ENCODE results near the gene ATXN1.

ATXN1 gene

DNA sequence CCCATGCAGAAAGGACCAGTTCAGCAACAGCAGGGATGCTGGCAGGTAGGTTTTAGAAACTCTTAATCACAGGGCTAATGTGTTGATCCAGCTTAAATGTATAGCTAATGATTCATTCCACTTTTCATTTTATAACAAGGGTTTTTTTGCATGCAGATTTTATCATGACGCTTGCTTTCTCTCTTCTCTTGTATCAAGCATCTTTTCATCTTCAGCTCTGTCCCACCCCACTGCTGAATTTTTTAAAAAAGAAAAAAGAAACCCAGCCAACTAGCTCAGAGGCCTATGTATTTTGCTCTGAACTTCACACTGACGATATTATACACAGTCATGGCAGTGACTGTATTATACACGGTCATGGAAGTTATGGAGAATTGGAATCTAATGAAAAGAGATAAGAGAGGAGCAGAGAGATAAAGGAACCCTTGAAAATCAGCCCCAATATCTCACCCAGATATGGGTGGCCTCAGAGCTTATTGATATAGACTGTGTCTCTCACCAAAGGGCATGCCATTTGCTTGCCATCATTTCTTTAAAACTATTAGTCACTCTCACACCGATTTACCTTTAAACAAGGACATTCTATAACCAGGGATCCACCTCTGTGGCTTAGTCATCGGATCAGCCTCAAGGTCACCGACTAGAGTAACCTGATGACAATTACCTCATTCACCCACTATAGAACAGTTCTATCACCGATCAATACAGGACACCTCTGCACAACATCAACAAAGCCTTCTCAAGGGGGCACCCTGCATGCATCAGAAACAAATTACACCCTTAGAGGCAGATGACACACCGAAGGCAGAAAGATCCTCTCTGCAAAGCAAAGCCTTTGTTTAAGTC is 222.0 kb downstream of the ATXN1 start:
- Histone ChIP-seq H3K79me2 (ENCODE audit: insufficient read depth, low read depth) (no peaks in the 10 kb centered on the region), H3K36me3 (ENCODE audit: insufficient read depth) (no peaks in the 10 kb centered on the region), H3K27me3 (ENCODE audit: insufficient read depth, low read depth) (no peaks in the 10 kb centered on the region), H2AFZ (ENCODE audit: low read depth) (no peak overlapping the region), H3K4me3 (IDR thresholded peaks at IDR 0.05; ENCODE audit: insufficient read depth, low read depth, low read length) (no peak overlapping the region), H3K9ac (no peak overlapping the region), H3K4me1 (ENCODE audit: low read depth, poor library complexity, severe bottlenecking) (no peaks in the 10 kb centered on the region), H3K27ac (no peak overlapping the region), H4K20me1 (ENCODE audit: insufficient read depth) (no peaks in the 10 kb centered on the region), H3K4me2 (no peak overlapping the region)
- TF ChIP-seq, protein P1, sequence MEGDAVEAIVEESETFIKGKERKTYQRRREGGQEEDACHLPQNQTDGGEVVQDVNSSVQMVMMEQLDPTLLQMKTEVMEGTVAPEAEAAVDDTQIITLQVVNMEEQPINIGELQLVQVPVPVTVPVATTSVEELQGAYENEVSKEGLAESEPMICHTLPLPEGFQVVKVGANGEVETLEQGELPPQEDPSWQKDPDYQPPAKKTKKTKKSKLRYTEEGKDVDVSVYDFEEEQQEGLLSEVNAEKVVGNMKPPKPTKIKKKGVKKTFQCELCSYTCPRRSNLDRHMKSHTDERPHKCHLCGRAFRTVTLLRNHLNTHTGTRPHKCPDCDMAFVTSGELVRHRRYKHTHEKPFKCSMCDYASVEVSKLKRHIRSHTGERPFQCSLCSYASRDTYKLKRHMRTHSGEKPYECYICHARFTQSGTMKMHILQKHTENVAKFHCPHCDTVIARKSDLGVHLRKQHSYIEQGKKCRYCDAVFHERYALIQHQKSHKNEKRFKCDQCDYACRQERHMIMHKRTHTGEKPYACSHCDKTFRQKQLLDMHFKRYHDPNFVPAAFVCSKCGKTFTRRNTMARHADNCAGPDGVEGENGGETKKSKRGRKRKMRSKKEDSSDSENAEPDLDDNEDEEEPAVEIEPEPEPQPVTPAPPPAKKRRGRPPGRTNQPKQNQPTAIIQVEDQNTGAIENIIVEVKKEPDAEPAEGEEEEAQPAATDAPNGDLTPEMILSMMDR (conservative IDR thresholded peaks at IDR 0.05; ENCODE audit: low read depth, low read length), result no peak

DNA sequence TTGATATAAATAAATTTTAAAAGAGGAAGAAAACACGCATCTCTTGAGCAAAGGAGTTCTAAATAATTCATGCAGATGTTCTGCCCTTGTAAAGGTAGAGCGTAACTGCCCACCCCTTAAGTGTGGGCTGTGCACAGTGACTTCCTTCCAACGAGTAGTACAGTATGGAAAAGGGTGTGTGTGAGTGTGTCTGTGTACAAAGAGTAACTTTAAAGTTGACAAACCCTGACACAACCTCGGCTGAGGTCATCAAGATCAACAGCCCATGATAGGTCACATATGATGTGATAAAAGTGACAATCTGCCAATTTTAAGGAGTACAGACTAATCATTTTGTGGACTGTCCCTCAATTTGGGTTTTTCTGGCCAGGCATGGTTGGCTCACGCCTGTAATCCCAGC is 225.7 kb downstream of the ATXN1 start:
- H3K27ac ChIP-seq, result no peak overlapping the region
- H3K36me3 ChIP-seq (ENCODE audit: insufficient read depth), result no peaks in the 10 kb centered on the region
- H3K4me2 ChIP-seq, result no peak overlapping the region
- TF ChIP-seq, protein P1 (conservative IDR thresholded peaks at IDR 0.05; ENCODE audit: low read depth, low read length), result no peak
- H3K9ac ChIP-seq, result no peak overlapping the region
- no peaks in the 10 kb centered on the region for H3K4me1 ChIP-seq (ENCODE audit: low read depth, poor library complexity, severe bottlenecking)
- H2AFZ ChIP-seq (ENCODE audit: low read depth), result no peak overlapping the region
- H3K4me3 ChIP-seq (IDR thresholded peaks at IDR 0.05; ENCODE audit: insufficient read depth, low read depth, low read length), result no peak overlapping the region
- H3K79me2 ChIP-seq (ENCODE audit: insufficient read depth, low read depth), result no peaks in the 10 kb centered on the region
- no peaks in the 10 kb centered on the region for H4K20me1 ChIP-seq (ENCODE audit: insufficient read depth)
- no peaks in the 10 kb centered on the region for H3K27me3 ChIP-seq (ENCODE audit: insufficient read depth, low read depth)

DNA sequence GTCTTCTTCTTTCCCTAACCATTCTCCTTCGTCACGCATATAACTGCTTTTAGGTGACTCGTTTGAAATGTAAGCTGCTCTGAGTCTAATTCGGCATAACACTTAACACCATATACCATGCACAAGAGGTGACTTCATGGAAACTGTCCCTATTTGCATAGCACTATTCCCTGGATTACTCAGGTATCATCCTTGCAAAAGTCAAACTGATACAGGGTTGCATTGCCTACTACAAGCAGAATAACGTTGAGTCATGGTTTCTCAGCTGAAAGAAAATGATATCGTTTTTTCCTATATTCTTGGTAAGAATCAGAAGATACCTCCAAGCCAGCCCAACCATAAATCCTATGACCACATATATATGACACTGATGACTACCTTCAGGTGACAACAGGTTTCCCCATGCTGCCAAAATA is 227.5 kb downstream of the ATXN1 start:
- Histone ChIP-seq H3K9ac (no peak overlapping the region), H3K27me3 (ENCODE audit: insufficient read depth, low read depth) (no peaks in the 10 kb centered on the region), H3K4me3 (IDR thresholded peaks at IDR 0.05; ENCODE audit: insufficient read depth, low read depth, low read length) (no peak overlapping the region), H3K79me2 (ENCODE audit: insufficient read depth, low read depth) (no peaks in the 10 kb centered on the region), H4K20me1 (ENCODE audit: insufficient read depth) (no peaks in the 10 kb centered on the region), H3K27ac (no peak overlapping the region), H3K4me1 (ENCODE audit: low read depth, poor library complexity, severe bottlenecking) (no peaks in the 10 kb centered on the region), H2AFZ (ENCODE audit: low read depth) (no peak overlapping the region), H3K36me3 (ENCODE audit: insufficient read depth) (no peaks in the 10 kb centered on the region), H3K4me2 (no peak overlapping the region)
- TF ChIP-seq, protein P1 (conservative IDR thresholded peaks at IDR 0.05; ENCODE audit: low read depth, low read length), result no peak

DNA sequence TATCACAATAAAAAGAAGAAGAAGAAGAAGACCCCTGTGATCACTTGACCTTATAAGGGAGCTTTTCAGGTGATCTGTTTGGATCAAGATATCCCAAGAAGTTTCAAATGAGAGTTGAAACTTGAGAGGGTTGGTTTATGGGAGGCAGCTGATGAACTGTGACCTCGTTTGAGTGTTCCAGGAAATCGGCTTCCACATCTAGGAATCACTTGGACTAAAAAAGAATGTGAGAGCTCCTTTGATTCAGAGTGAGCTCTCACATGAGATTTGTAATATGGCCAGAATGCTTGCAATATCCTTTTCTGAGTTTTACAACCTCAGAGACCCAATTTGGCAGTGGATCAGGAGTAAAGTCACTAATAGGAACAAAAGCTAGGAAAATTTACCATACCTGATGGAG is 228.1 kb downstream of the ATXN1 start:
- H3K9ac ChIP-seq, result no peak overlapping the region
- TF ChIP-seq, protein P1 (conservative IDR thresholded peaks at IDR 0.05; ENCODE audit: low read depth, low read length), result no peak

More for the DNA sequence above, 228.1 kb downstream of the ATXN1 start:
- Histone ChIP-seq H4K20me1 (ENCODE audit: insufficient read depth) (no peaks in the 10 kb centered on the region), H3K4me1 (ENCODE audit: low read depth, poor library complexity, severe bottlenecking) (no peaks in the 10 kb centered on the region), H3K27me3 (ENCODE audit: insufficient read depth, low read depth) (no peaks in the 10 kb centered on the region), H2AFZ (ENCODE audit: low read depth) (no peak overlapping the region), H3K27ac (no peak overlapping the region), H3K79me2 (ENCODE audit: insufficient read depth, low read depth) (no peaks in the 10 kb centered on the region), H3K36me3 (ENCODE audit: insufficient read depth) (no peaks in the 10 kb centered on the region), H3K4me2 (no peak overlapping the region), H3K4me3 (IDR thresholded peaks at IDR 0.05; ENCODE audit: insufficient read depth, low read depth, low read length) (no peak overlapping the region)

All from KMS-11 (cell line).